ENCODE data around the gene NDOR1.

The NDOR1 gene

GRCh38 chr9:137205126-137206069 is at the start of gene NDOR1, which contains the start of gene TMEM203:
Gene NDOR1, plus strand, starts transcription at chr9:137205700. Its CDS starts 78 bp downstream, at chr9:137205778.
Gene TMEM203, minus strand, starts transcription at chr9:137205648. Its CDS starts 234 bp downstream, at chr9:137205414.
- DNase-seq: peak; percentile 96

- peak; percentile 52 for DNase-seq
Observed at GRCh38 chr9:137156567-137157375, 48.7 kb upstream of the NDOR1 start.

GRCh38 chr9:137157618-137158415 is 47.7 kb upstream of the NDOR1 start:
- DNase-seq: no peak

GRCh38 chr9:137158625-137159024 is 46.9 kb upstream of the NDOR1 start:
- no peak for DNase-seq

- DNase-seq: no peak
Observed at GRCh38 chr9:137159105-137160053, 46.1 kb upstream of the NDOR1 start.

- DNase-seq: no peak
Observed at GRCh38 chr9:137160054-137160425, 45.5 kb upstream of the NDOR1 start.

- DNase-seq: no peak
Observed at GRCh38 chr9:137160716-137161557, 44.6 kb upstream of the NDOR1 start.

GRCh38 chr9:137161558-137162486 is 43.7 kb upstream of the NDOR1 start:
- no peak for DNase-seq

GRCh38 chr9:137162505-137163364 is 42.8 kb upstream of the NDOR1 start:
- peak; percentile 54 for DNase-seq

GRCh38 chr9:137163365-137163715 is 42.2 kb upstream of the NDOR1 start:
- DNase-seq: no peak

GRCh38 chr9:137163805-137164204 is 41.7 kb upstream of the NDOR1 start:
- DNase-seq: no peak

GRCh38 chr9:137164370-137165249 is 40.9 kb upstream of the NDOR1 start:
- DNase-seq: no peak

GRCh38 chr9:137165250-137165836 is 40.2 kb upstream of the NDOR1 start:
- DNase-seq: no peak

- DNase-seq: no peak
Observed at GRCh38 chr9:137166380-137167229, 38.9 kb upstream of the NDOR1 start.

GRCh38 chr9:137167277-137167746 is 38.2 kb upstream of the NDOR1 start:
- DNase-seq: no peak

All from eye (tissue), 1 donor.